Measurements from ENCODE around the gene LZTS2.

Gene LZTS2

GRCh38 chr10:101027106-101027720 lies 27.6 kb downstream of the LZTS2 start:
- no peak overlapping the region for H3K4me3 ChIP-seq (ENCODE audit: low read depth, low read length)
- TF ChIP-seq CTCF (IDR thresholded peaks at IDR 0.05; ENCODE audit: low read depth, low read length): no peak

- no peak overlapping the region for H3K4me3 ChIP-seq (ENCODE audit: low read depth, low read length)
- TF ChIP-seq CTCF (IDR thresholded peaks at IDR 0.05; ENCODE audit: low read depth, low read length): no peak
Observed at GRCh38 chr10:101028446-101029337, 29.1 kb downstream of the LZTS2 start.

- H3K4me3 ChIP-seq (ENCODE audit: low read depth, low read length): no peak overlapping the region
- TF ChIP-seq CTCF (IDR thresholded peaks at IDR 0.05; ENCODE audit: low read depth, low read length): no peak
Observed at GRCh38 chr10:101029520-101030295, 30.1 kb downstream of the LZTS2 start.

- no peak for TF ChIP-seq CTCF (IDR thresholded peaks at IDR 0.05; ENCODE audit: low read depth, low read length)
- peak overlapping the region; percentile 95 for H3K4me3 ChIP-seq (ENCODE audit: low read depth, low read length)
Observed at GRCh38 chr10:101030496-101031127, 31.0 kb downstream of the LZTS2 start.

- H3K4me3 ChIP-seq (ENCODE audit: low read depth, low read length): peak within 1 kb of the TSS; percentile 95
- TF ChIP-seq CTCF (IDR thresholded peaks at IDR 0.05; ENCODE audit: low read depth, low read length): no peak
Observed at GRCh38 chr10:101031128-101031795, 31.7 kb downstream of the LZTS2 start, which contains the start of the genes PDZD7 and SFXN3. PDZD7 (minus strand) TSS chr10:101031129; CDS start chr10:101030219, 910 bp downstream. SFXN3 (plus strand) TSS chr10:101031234; CDS start chr10:101034695, 3,461 bp downstream.

GRCh38 chr10:101031796-101032636 lies 32.4 kb downstream of the LZTS2 start:
- H3K4me3 ChIP-seq (ENCODE audit: low read depth, low read length): peak overlapping the region; percentile 95
- no peak for TF ChIP-seq CTCF (IDR thresholded peaks at IDR 0.05; ENCODE audit: low read depth, low read length)
